ENCODE results near the gene CCDC17.

GRCh38 chr1:45610589-45611226, 13.1 kb downstream of the CCDC17 start:
- TF ChIP-seq CTCF (IDR thresholded peaks at IDR 0.05) (no peak), POLR2A (IDR thresholded peaks at IDR 0.05) (no peak)

Measured in esophagus squamous epithelium (tissue), 4 donors.